GM12878 (cell line): ENCODE measurements around the gene CFAP20.

Experiments
- IKZF1 ChIP-seq: fragments of 450-650 bp; conservative IDR thresholded peaks from 2 replicates; pipeline ENCODE4 v1.6.1; 2017; ENCODE audit warnings: antibody characterized with exemption, mild to moderate bottlenecking
- RFX5 ChIP-seq: IDR thresholded peaks from 2 replicates; pipeline ENCODE4 v1.6.1; 2011; ENCODE audit warnings: low read depth, low read length, improper control_type of control experiment
- TCF12 ChIP-seq: IDR thresholded peaks from 2 replicates; pipeline ENCODE4 v1.6.1; 2011; ENCODE audit warnings: low read depth, mild to moderate bottlenecking, low read length

DNA sequence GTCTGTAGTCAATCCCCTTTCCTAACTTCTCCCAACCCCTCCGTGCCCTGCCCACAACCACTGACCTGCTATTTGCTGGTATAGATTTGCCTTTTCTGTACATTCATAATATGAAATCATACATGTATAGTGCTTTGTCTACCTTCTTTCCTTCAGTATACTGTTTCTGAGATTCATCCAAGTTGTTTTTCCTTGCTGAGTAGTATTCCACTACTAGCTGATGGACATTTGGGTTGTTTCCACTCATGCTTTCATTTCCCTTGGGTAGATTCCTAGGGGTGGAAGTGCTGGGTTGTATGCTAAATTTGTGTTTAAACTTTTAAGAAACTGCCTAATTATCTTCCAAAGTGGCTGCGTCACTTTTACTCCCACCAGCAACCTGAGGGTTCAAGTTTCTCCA, 41.0 kb upstream of the CFAP20 start:
- TF ChIP-seq IKZF1 = no peak
- no peak for TF ChIP-seq RFX5
- TF ChIP-seq TCF12 = no peak
